Superior temporal gyrus (tissue), 1 donor: ENCODE measurements around the gene UHRF1.
"Not testable (repeated sequence)": the region's sequence is repeated elsewhere in the genome, so short reads cannot be mapped to it uniquely, and the experiment has no call there.

Experiments used
- DNase-seq: peaks from one replicate; pipeline ENCODE4 v3.0.0-alpha.2; 2016; ENCODE audit errors: extremely low spot score

Gene UHRF1

DNA sequence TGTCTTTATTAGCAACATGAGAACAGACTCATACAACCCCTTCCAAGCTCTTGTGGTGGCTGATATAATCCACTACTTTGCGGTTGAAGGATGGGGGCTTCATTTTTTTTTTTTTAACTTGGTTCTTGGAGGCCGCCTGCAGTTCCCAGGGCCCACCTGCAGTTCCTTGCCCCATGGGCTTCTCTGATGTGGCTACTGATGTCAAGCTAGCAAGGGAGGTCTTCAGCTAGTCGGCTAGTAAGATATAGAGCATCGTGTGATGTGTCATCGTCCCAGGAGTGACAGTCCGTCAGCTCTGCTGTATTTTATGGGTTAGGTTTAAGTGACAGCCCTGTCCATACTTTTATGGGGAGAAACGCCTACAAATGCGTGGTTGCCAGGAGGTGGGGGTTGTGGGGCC is 26.1 kb downstream of the UHRF1 start:
- DNase-seq = no peak

DNA sequence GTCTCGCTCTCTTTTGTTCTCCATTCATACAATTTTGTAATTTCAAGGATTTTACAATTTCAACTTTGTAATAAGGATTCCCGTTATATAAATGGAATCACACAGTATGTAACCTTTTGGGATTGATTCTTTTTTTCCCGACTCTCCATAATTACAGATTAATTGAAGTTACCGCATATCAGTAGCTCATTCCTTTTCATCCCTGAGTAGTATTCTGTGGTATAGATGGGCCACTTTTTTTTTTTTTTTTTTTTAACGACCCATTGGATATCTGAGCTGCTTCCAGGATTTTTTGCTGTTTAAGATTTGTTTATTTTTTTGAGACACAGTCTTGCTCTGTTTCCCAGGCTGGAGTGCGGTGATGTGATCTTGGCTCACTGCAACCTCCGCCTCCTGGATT is 27.8 kb downstream of the UHRF1 start:
- no peak for DNase-seq

DNA sequence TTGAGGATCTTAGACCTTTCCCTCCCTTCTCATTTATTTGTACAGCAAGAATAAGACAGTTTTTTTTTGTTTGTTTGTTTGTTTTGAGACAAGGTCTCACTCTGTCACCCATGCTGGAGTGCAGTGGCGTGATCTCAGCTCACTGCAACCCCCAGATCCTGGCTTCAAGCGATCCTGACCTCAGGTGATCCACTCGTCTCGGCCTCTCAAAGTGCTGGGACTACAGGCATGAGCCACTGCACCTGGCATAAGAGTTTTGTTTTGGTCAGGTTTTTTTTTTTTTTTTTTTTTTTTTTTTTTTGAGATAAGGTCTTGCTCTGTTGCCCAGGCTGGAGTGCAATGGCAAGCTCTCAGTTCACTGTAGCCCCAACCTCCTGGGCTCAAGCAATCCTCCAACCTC is 29.2 kb downstream of the UHRF1 start:
- DNase-seq = not testable (repeated sequence)

DNA sequence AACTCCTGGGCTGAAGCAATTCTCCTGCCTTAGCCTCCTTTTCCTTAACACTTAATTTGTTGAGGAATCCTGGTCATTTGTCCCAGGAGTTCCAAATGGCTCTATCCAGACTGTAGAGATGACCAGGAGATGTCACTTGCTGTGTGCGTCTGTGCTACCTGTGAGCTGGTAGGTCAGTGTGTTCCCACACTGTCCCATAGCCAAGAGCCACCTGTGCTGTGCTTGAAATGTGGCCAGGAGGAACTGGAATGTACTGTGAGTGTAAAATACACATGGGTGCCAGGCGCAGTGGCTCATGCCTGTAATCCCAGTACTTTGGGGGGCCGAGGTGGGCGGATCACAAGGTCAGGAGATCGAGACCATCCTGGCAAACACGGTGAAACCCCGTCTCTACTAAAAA is 30.2 kb downstream of the UHRF1 start:
- DNase-seq = no peak

DNA sequence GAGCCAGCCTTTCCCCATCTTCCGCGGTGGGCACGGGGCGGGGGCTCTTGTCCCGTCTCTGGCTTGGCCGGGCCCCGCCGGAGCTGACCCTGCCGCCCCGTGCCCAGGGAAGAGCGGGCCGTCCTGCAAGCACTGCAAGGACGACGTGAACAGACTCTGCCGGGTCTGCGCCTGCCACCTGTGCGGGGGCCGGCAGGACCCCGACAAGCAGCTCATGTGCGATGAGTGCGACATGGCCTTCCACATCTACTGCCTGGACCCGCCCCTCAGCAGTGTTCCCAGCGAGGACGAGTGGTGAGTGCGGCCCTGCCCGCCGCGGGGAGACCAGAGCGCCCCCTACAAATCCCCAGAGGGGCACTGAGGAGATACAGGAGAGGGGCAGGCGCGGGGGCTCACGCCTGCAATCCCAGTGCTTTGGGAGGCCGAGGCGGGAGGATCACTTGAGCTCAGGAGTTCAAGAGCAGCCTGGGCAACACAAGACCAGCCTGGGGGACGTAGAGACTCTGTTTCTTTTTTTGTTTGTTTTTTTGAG is 32.4 kb downstream of the UHRF1 start:
- DNase-seq = not testable (repeated sequence)

DNA sequence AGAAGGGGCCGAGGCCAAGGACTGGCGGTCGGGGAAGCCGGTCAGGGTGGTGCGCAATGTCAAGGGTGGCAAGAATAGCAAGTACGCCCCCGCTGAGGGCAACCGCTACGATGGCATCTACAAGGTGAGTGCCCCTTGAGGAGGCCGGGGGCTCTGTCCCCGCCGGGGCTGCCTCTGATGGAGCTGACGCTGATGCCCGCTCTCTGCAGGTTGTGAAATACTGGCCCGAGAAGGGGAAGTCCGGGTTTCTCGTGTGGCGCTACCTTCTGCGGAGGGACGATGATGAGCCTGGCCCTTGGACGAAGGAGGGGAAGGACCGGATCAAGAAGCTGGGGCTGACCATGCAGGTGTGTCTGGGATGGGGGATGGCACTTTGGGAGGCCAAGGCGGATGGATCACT is 41.3 kb downstream of the UHRF1 start:
- DNase-seq = not testable (repeated sequence)

DNA sequence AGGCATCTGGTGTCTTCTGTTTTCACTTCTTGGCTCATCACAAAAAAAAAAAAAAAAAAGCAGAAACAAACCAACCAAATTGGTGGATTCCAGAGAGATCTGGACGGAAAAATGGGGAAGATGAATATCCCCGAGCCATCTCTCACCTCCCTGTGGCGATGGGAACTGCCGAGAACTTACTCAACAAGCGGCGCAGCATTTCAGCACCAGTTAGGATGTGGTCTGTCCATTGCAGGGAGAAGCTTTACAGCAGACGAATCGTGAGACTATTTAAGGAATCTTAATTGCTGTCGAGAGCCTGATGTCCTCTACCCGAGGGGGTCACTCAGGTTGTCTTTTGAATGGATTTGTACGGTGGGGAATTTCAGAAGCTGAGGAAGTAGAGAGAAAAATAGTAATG is 42.4 kb downstream of the UHRF1 start:
- no peak for DNase-seq

DNA sequence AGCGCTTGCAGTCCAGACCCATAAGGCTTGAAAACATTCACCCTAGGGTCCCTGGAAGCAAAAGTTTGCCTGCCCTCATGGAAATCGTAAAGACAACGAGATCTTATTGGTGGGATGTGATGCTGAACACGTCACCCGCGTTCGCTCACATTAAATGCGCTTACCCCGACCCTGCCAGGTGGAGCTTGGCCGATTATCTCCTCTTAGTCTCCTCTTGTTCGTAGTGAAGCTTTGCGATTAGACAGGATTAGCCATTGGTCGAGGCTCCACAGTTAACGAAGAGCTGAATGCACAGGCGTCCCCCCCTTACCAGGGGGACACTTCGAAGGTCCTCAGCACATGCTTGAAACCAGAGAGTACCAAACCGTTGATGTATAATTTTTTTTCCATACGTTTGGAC is 43.6 kb downstream of the UHRF1 start:
- no peak for DNase-seq

DNA sequence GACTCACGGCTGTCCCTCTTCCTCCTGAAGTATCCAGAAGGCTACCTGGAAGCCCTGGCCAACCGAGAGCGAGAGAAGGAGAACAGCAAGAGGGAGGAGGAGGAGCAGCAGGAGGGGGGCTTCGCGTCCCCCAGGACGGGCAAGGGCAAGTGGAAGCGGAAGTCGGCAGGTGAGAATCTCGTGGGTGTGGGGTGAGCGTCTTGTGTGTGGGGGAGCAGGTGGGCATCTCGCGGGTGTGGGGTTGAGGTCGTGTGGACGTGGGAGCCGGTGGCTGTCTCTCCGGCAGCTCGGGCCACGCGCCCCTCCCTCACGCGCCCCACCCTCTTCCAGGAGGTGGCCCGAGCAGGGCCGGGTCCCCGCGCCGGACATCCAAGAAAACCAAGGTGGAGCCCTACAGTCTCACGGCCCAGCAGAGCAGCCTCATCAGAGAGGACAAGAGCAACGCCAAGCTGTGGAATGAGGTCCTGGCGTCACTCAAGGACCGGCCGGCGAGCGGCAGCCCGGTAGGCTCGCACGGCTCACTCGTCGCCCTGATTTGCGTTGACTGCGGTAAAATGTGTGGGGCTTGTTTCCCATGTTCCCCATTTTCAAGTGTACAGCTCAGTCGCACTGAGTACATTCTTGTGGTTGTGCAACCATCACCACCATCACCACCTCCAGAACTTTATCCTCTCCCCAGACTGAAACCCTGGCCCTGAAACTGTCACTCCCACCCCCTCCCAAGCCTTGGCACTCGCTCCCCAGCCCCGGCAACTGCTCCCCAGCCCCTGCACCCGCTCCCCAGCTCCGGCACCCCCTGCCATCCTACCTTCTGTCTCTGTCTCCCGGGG is 45.2 kb downstream of the UHRF1 start:
- DNase-seq = not testable (repeated sequence)

DNA sequence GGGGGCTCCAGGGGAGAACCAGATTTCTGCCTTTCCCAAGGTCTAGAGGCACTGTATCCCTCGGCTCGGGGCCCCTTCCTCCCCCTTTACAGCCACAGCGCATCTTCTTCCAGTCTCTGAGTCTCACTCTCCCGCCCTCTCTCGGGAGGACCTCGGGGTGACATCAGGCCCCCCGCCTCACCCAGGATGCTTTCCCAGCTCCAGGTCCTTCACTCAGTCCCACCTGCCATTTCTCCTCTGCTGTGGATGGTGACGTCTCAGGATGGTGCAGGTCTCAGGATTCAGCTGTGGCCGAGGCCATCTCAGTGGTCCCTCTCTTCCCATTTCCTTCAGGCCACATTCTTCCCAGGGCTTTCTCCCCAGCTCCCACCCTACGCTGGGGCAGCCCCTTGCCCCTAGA is 46.0 kb downstream of the UHRF1 start:
- no peak for DNase-seq

DNA sequence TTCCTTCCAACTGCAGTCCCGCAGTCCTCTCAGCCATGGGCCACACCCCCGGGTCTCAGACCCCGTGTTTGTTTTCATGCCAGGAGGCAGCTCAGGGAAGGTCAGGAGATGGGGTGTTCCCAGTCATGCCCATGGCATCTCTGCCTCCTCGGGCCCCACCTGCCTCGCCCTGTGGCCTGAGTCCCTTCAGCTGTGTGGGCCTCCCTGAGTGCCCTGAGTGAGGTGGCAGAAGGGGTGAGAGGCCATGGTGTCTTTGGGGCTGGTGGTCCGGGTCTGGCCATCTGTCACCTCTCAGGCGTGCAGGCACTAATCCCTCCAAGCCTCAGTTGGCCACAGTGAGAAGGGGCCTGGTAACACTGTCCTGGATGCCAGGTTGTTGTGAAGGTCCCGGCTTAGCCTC is 48.7 kb downstream of the UHRF1 start:
- DNase-seq = no peak

DNA sequence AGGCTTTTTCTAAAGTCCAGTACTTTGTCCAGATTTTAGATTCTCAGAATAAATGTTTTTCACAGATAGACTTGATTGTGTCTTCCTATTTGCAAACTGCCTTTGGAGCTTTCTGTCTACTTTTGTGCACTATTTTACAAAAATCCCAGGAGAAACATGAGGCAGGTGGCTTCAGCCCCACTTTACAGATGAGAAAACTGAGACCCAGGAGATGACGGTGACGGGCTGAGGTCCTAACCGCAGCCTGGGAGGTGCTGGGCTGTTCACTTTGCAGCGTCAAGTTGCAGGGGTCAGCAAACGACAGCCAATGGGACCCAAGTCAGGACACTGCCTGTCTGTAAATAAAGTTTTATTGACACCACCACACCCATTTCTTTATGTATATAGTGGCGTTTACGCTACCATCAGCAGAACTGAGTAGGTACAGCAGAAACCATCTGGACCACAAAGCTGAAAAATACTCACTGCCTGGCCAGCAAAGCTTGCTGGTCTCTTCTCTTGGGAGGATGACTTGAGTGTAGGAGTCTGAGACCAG is 52.9 kb downstream of the UHRF1 start:
- no peak for DNase-seq

DNA sequence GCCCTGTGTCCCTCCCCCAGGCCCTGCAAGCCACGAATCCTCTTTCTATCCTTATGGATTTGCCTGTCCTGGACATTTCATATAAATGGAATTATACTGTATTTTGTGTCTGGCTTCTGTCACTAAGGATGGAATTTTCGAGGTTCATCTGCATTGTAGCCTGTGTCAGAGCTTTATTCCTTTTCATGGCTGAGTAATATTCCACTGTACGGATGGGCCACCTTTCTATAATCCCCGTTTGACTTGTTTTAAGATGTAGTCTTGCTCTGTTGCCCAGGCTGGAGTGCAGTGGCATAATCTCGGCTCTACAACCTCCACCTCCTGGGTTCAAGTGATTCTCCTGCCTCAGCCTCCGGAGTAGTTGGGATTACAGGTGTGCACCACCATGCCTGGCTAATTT is 55.8 kb downstream of the UHRF1 start:
- DNase-seq = no peak

DNA sequence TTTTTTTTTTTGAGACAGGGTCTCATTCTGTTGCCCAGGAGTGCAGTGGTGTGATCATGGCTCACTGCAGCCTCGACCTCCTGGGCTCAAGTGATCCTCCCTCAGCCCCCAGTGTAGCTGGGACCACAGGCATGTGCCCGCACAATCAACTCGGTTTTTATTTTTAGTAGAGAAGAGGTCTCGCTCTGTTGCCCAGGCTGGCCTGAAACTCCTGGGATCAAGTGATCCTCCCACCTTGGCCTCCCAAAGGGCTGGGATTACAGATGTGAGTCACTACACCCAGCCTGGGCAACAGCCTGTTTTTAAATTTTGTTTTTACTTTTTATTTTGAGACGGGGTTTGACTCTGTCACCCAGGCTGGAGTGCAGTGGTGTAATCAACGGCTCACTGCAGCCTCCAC is 57.3 kb downstream of the UHRF1 start:
- DNase-seq = no peak

DNA sequence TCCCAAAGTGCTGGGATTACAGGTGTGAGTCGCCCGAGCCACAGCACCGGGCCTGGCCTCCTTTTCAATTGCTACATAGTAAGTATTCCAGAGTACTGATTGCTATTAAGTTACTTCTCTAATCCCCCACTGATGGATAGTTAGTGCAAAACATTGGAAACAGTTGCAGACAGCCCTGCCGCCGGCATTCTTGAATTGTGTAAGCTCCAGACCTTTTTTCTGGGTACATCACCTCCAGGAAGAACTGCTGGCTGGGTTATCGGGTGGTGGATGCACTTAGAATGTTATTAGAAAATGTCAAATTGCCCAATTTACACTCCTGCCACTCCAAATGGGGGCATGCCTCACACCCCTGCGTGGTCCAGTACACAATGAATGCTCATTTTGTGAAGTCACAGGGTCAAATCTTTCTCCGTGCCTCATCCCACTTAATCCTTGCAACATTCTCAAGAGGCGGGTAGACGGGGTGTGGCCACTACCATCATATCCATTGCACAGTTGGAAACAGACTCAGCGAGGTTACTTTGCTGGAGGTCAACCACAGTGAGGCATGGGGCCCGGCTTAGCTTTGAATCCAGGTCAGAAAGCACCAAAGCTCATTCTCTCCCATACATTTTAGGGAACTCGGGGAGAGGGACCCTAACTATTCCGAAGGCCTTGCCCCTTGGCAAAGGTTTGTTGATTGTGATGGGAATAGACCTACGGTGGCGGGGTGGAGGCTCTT is 58.6 kb downstream of the UHRF1 start:
- no peak for DNase-seq

DNA sequence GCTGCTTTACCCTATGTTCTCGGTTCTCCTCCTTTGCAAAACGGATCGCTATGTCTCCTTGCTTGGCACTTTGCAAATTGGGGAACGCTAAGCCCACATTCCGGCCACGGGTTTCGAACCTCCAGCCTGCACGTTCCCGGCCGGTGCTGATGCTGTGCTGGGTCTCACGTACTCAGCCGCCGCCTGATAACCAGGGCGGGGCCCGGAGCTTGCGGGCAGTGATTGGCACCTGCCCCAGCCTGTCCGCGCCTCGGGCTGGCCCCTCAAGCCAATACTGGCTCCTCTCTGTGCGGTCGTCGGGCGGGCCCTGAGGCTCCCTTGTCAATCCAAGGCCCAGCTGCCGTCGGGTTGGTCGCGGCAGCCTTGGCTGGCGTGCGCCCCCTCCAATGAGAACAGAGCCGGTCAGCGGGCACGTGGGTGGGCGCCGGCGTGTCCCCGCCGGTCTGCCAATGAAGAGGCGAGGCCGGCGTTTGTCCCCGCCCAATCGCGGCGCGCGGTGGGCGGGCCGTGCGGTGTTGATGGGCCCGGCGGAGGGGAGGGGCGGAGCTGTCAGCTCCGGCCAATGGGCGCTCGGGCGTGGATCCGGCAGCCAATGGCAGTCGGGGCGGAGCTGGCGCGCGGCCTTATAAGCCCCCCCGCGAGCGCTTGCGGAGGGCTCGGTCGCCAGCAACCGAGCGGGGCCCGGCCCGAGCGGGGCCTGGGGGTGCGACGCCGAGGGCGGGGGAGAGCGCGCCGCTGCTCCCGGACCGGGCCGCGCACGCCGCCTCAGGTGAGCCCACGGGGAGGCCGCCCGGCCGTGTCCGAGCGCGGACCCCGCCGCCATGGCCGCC is 59.4 kb downstream of the UHRF1 start, which contains the start of gene KDM4B:
KDM4B (plus strand) TSS at position 652 of the 830 bp plus-strand sequence. CDS start 63,778 bp downstream, outside the sequence.
- DNase-seq = peak; percentile 98

DNA sequence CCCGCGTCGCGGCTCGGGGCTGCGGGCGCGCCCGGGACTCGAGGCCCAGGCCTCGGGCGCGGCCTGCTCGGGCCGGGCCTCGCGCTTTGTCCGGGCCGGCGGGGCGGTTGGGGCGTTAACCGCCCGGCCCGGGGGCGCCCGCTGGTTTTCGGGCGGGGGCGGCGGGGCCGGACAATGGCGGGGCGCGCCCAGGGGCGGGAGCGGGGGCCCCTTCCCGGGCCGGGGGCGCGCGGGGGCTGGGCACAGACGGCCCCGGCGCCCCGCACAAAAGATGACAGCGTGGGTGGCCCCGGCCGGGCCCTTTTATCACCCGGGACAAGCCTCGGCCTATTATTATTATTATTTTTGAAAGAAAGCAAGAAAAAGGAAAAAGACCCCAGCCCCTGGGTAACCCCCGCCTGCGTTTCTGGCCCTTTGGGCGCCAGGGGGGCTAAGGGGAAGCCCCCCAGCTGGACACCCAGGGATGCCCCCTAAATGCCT is 60.0 kb downstream of the UHRF1 start:
- DNase-seq = no peak

DNA sequence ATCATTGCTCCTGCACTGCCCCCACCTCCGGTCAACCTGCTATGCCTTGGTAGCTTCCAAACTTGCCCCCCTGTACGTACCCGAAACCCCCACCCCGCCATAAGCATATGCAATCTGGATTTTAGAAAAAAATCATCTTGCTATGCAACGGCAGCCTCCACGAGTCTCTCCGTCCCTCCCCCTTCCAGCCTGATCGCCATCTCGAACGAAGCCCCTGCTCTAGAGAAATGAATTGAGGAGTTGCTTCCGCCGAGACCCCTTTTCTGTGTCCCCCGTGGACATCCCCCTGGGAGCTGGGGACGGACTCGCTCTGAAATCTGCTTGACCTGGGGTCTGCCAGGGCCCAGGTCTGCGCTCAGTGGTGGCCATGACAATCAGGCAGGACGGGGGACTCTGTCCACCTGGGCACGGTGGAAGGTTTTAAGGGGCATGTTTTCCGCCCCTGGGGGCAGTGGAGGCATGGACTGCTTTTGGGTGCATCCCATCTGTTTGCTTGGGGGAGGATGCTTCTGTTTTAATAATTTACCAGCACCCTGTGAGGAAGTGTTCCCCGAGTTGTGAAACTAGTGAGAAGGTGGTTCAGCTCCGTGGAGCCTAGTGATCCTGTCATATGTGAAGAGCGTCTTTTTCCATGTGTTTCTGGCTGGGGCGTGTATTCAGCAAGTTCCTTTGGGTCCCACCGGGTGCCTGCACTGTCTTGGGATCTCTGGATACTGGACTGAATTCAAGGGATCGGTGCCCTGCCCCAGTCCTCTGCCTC is 60.7 kb downstream of the UHRF1 start:
- peak; percentile 36 for DNase-seq

DNA sequence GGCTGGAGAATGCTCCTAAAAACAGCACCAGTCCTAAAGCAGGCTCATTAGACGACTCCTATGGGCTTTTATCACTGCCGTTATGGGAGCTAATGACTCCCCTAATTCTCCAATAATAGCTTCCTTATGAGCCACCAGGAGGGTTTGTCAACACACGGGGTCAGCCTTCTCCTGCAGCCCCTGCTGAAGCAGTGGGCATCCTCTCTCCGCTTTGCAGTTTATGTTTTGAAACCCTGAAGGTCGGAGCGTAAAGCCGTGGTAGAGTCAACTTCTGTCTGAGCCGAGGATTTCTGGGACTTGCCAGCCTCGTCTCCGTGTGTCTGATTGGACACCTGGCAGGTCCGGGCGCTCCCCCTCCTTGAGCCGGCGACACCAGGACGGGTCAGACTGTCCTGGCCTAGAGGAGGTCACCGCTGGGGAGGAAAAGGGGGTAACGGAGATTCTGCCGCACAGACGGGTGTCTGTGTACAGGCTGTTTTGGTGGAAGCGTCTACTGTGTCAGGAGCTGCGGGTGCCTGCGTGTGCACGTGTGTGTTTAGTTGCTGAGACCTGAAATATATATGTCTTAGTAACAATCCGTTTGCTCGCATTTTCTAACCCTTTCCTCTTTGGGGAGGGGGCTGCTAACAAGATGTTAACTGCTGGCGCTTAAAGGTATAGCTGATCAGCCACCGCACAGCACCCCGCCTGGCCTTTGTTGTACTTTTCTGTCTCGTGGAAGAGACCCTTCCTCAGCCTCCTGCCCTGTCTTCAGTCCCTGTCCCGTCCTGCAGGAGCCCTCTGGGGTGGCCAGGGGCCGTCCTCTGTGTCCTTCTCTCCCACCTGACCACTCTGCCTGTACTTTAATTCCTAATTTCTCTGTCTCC is 61.5 kb downstream of the UHRF1 start:
- peak; percentile 36 for DNase-seq

DNA sequence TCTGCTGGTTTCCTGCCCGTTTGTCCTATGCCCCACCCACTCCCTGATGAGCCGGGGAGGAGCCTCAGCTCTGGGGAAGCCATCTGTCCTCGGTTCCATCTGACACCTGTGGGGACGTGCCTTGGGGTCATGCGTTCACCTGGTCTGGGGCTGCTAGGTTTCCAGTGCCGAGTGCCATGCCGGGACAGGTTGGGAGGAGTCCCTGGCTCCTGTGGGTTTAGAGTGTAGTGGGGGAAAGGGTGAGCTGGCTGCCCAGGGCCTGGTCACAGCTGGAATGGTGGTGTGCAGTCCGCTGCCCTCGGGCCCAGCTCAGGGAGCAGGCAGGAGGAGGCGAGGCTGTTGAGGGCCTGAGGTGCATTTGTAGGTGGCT is 62.1 kb downstream of the UHRF1 start:
- no peak for DNase-seq
